KMS-11 (cell line): ENCODE results near the gene RANBP1.
"Not testable (repeated sequence)": the region's sequence is repeated elsewhere in the genome, so short reads cannot be mapped to it uniquely, and the experiment has no call there.

Source experiments
- H2AFZ ChIP-seq: fragments of 200-600 bp; sonication (generic); 2 replicates; pipeline ENCODE4 v1.6.1; 2016; ENCODE audit warnings: antibody characterized with exemption, mixed run types, low read depth
- H3K27ac ChIP-seq: fragments of 200-600 bp; sonication (generic); 2 replicates; pipeline ENCODE4 v1.6.1; 2016; ENCODE audit warnings: mild to moderate bottlenecking, mixed run types
- H3K27me3 ChIP-seq: fragments of 200-600 bp; sonication (generic); 2 replicates; pipeline ENCODE4 v1.6.1; 2017; ENCODE audit warnings: mild to moderate bottlenecking, low read depth, mixed run types, moderate library complexity; ENCODE audit not compliant: insufficient read depth
- H3K36me3 ChIP-seq: fragments of 200-600 bp; sonication (generic); 2 replicates; pipeline ENCODE4 v1.6.1; 2017; ENCODE audit warnings: mild to moderate bottlenecking, mixed run types; ENCODE audit not compliant: insufficient read depth
- H3K4me1 ChIP-seq: fragments of 200-600 bp; sonication (generic); 2 replicates; pipeline ENCODE4 v1.6.1; 2016; ENCODE audit warnings: mild to moderate bottlenecking, low read depth, mixed run types; ENCODE audit not compliant: poor library complexity, severe bottlenecking
- H3K4me2 ChIP-seq: fragments of 200-600 bp; sonication (generic); 2 replicates; pipeline ENCODE4 v1.7.0; 2016; ENCODE audit warnings: mild to moderate bottlenecking, mixed run types
- H3K4me3 ChIP-seq: fragments of 200-600 bp; sonication (generic); IDR thresholded peaks from 2 replicates; pipeline ENCODE4 v1.6.1; 2017; ENCODE audit warnings: low read depth, low read length, mixed read lengths; ENCODE audit not compliant: insufficient read depth
- H3K79me2 ChIP-seq: fragments of 200-600 bp; sonication (generic); 2 replicates; pipeline ENCODE4 v1.6.1; 2016; ENCODE audit warnings: low read depth, mixed run types; ENCODE audit not compliant: insufficient read depth
- H3K9ac ChIP-seq: fragments of 200-600 bp; sonication (generic); 2 replicates; pipeline ENCODE4 v1.6.1; 2016; ENCODE audit warnings: mild to moderate bottlenecking, mixed run types
- H4K20me1 ChIP-seq: fragments of 200-600 bp; sonication (generic); 2 replicates; pipeline ENCODE4 v1.6.1; 2016; ENCODE audit warnings: mild to moderate bottlenecking, mixed run types; ENCODE audit not compliant: insufficient read depth
- CTCF ChIP-seq: fragments of 200-600 bp; sonication (generic); conservative IDR thresholded peaks from 2 replicates; pipeline ENCODE4 v1.6.1; 2017; ENCODE audit warnings: low read depth, mild to moderate bottlenecking, antibody characterized with exemption, low read length, moderate library complexity, mixed read lengths

RANBP1 gene

DNA sequence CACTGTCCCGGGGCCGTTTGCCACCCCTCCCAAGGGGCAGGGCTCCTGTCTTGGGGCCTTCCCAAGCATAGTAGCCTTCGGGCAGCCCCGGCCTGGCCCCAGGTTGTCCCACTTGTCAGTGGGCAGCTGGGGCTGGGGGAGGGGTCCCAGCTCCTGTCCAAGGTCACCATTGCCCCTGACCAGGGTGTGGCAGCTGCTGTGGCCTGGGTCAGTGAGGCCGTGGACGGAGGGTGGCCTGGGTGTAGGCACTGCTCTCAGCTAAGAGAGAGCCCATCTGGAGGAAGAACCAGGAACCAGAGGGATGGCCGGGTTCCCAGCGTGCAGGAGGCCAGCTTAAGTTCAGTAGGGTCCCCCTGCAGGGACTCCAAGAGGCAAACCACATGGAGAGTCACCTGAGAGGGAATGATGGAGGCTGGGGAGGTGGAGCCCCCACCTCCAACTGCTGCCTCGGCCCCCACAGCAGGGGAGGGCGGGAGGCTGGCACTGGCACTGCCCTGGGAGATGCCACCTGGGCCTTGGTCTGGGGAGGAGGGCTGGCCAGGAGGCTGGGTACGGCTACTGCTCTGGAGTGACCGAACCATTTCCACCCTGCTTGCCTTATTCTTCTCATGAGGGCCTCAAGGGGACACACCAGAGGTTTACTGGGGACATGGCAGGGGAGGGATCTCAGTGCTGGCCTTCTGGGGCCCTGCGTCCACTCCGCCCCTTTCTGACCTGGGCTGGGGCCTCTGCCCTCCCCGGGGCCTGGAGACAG lies 41.7 kb downstream of the RANBP1 start:
- Histone ChIP-seq H3K9ac (no peak overlapping the region), H3K27me3 (peaks cover 53% of the 10 kb centered on the region), H4K20me1 (no peaks in the 10 kb centered on the region), H3K79me2 (no peaks in the 10 kb centered on the region), H3K36me3 (no peaks in the 10 kb centered on the region), H3K4me1 (no peaks in the 10 kb centered on the region), H2AFZ (no peak overlapping the region), H3K4me3 (no peak overlapping the region), H3K27ac (no peak overlapping the region), H3K4me2 (no peak overlapping the region)
- TF ChIP-seq CTCF = no peak

DNA sequence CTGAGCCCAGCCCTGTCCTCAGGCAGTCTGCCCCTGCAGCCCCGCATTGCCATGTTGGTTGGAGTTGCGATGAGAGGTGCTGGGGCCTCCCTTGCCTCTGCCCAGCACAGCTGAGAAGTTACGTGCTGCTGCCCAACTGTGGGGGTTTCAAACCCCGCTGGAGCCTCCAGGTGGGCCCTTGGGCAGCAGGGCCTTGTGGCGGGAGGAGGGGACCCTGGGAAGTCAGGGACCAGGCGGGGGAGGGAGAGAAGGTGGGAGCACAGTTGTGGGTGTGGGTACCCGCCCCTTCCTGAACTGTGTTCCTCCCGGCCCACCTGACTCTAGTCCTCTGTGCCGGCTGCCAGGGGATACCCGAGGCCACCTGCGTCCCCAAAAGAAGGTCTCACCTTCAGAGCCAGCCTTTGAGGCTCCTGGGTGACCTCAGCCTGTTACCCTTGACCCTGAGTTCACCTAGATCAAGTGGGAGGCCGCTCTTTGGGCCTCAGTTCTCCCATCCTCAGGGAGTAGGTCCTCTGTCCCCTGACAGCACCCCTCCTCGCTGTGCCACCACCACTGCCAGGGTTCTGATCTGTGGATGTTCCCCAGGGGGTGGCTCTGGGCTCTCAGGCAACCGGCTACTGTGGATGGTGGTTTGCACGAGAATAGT lies 42.6 kb downstream of the RANBP1 start:
- H3K9ac ChIP-seq = no peak overlapping the region
- peaks cover 46% of the 10 kb centered on the region for H3K27me3 ChIP-seq
- no peak overlapping the region for H2AFZ ChIP-seq
- no peaks in the 10 kb centered on the region for H3K4me1 ChIP-seq
- no peak overlapping the region for H3K4me2 ChIP-seq
- no peak overlapping the region for H3K4me3 ChIP-seq
- H4K20me1 ChIP-seq = no peaks in the 10 kb centered on the region
- H3K27ac ChIP-seq = no peak overlapping the region
- no peak for TF ChIP-seq CTCF
- H3K36me3 ChIP-seq = no peaks in the 10 kb centered on the region
- H3K79me2 ChIP-seq = no peaks in the 10 kb centered on the region

DNA sequence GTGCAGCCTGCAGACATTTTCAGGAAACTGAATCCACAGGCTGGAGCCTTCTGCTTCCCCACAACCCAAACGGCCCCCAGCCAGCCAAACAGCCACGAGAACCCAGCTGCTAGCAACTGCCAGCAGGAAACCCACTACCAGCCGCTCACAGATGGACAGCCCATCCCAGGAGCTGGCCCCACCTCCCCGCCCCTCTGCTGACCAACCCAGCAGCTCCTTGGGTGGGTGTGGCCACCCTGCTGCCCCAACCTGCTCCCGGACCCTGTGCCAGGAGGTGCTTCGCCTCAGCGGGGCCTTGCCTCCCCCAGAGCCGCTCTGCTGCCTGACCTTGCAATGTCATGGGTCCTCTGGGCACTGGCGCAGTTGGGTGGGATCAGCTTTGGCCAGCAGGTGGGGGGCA lies 43.2 kb downstream of the RANBP1 start:
- Histone ChIP-seq H3K4me2 (no peak overlapping the region), H3K27me3 (peaks cover 42% of the 10 kb centered on the region), H3K79me2 (no peaks in the 10 kb centered on the region), H3K9ac (no peak overlapping the region), H3K4me1 (no peaks in the 10 kb centered on the region), H4K20me1 (no peaks in the 10 kb centered on the region), H2AFZ (no peak overlapping the region), H3K27ac (no peak overlapping the region), H3K36me3 (no peaks in the 10 kb centered on the region), H3K4me3 (no peak overlapping the region)
- no peak for TF ChIP-seq CTCF

- not testable (repeated sequence) for H3K79me2 ChIP-seq, H3K4me1 ChIP-seq, H3K4me2 ChIP-seq, H2AFZ ChIP-seq, H3K9ac ChIP-seq, H3K4me3 ChIP-seq, H3K36me3 ChIP-seq, H3K27ac ChIP-seq, H4K20me1 ChIP-seq
- H3K27me3 ChIP-seq = peaks cover 41% of the 10 kb centered on the region
Observed at GRCh38 chr22:20159531-20159930, 43.6 kb downstream of the RANBP1 start.

DNA sequence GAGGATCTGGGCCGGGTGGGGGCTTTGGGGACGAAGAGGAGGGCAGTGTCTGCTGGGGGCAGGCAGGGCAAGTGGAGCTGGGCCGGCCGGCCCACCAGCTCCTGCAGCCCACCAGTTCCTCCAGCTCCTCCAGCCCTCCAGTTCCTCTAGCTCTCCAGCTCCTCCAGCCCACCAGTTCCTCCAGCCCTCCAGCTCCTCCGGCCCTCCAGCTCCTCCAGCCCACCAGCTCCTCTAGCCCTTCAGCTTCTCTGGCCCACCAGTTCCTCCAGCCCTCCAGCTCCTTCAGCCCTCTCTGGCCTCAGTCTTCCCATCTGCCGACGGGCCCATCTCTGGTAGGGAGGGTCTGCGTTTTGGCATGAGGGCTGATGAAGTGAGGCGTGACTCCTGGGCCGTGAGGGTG lies 44.1 kb downstream of the RANBP1 start:
- Histone ChIP-seq H3K4me2 (no peak overlapping the region), H3K9ac (no peak overlapping the region), H3K4me3 (no peak overlapping the region), H3K36me3 (no peaks in the 10 kb centered on the region), H3K4me1 (no peaks in the 10 kb centered on the region), H3K27ac (no peak overlapping the region), H4K20me1 (no peaks in the 10 kb centered on the region), H3K79me2 (no peaks in the 10 kb centered on the region), H2AFZ (no peak overlapping the region), H3K27me3 (peaks cover 41% of the 10 kb centered on the region)
- no peak for TF ChIP-seq CTCF
